GM12892 (cell line): Measurements from ENCODE around the gene AIMP1.

Source experiments
- POLR2A ChIP-seq: IDR thresholded peaks from 2 replicates; pipeline ENCODE4 v1.6.1; 2011; ENCODE audit warnings: low read depth, low read length, control low read depth
- POLR2AphosphoS5 ChIP-seq: IDR thresholded peaks from 2 replicates; pipeline ENCODE4 v1.6.1; 2011; ENCODE audit warnings: low read depth, low read length, control low read depth

- TF ChIP-seq POLR2AphosphoS5 (no peak), POLR2A (no peak)
These were observed 3.3 kb upstream of the AIMP1 start for GRCh38 chr4:106312997-106313522.
